Kidney (tissue), 14 donors: Measurements from ENCODE around the gene PATJ. TPM values are rescaled to one million over a fixed set of nuclear protein-coding genes. Genes with fewer than 3 reads are reported as not detected.

Source experiments
- DNase-seq, 5 donors: peaks; one replicate each; pipeline ENCODE4 v3.0.0-alpha.2; 2013 to 2020
- FAIRE-seq: peaks from 2 replicates; lab custom pipeline; 2012; peaks lifted over from hg19 to GRCh38; lab: Jason Lieb, UNC
- H3K27ac ChIP-seq, 2 donors: one replicate each; pipeline ENCODE4 v1.7.0; 2013; ENCODE audit warnings: low read depth in 2 of 2, low read length in 2 of 2, inconsistent platforms in 1 of 2
- H3K27me3 ChIP-seq: one replicate; pipeline ENCODE4 v1.7.1; 2013; ENCODE audit warnings: low read length, inconsistent platforms; ENCODE audit not compliant: control insufficient read depth, insufficient read depth
- H3K36me3 ChIP-seq, 3 donors: one replicate each; pipeline versions ENCODE4 v1.7.0 to v1.7.1; 2013; ENCODE audit warnings: low read length in 3 of 3, control low read depth in 1 of 3, inconsistent platforms in 1 of 3; ENCODE audit not compliant: insufficient read depth in 3 of 3, control insufficient read depth in 2 of 3
- H3K4me1 ChIP-seq, 3 donors: one replicate each; pipeline versions ENCODE4 v1.7.0 to v1.7.1; 2013; ENCODE audit warnings: low read length in 3 of 3, inconsistent platforms in 1 of 3, low read depth in 1 of 3; ENCODE audit not compliant: control insufficient read depth in 2 of 3, insufficient read depth in 2 of 3
- H3K4me3 ChIP-seq, 3 donors: one replicate each; pipeline versions ENCODE4 v1.7.0 to v1.8.1; 2013; ENCODE audit warnings: low read length in 3 of 3, control low read depth in 1 of 3, inconsistent platforms in 1 of 3
- H3K9ac ChIP-seq, 3 donors: one replicate each; pipeline versions ENCODE4 v1.7.0 to v1.7.1; 2013; ENCODE audit warnings: low read length in 3 of 3, control low read depth in 1 of 3, inconsistent platforms in 1 of 3
- H3K9me3 ChIP-seq, 3 donors: one replicate each; pipeline versions ENCODE4 v1.7.0 to v1.7.1; 2013; ENCODE audit warnings: low read length in 3 of 3, control low read depth in 1 of 3, inconsistent platforms in 1 of 3; ENCODE audit not compliant: control insufficient read depth in 2 of 3, insufficient read depth in 1 of 3
- intact Hi-C: fragments of 100-400 bp; cut with DNase I; formaldehyde crosslinking; loops from one replicate; pipeline ENCODE4 v1.11.1; 2022
- polyA plus RNA-seq: library from polyadenylated mRNA; stranded (reverse); fragments of 350-450 nt; fragmentation: Illumina TruSeq; extraction: RNeasy Lipid Tissue Mini Kit (QIAGEN cat#74804); gene quantifications from one replicate; pipeline ENCODE4 v1.2.3, GENCODE V29; 2014; ENCODE audit warnings: low read depth, low replicate concordance; ENCODE audit not compliant: insufficient read depth
- total RNA-seq: library from RNA; stranded (reverse); fragmentation: NEBNext Ultra II Directional; extraction: Animal tissue kit (Norgen Biotek cat#: 25700); gene quantifications from one replicate; pipeline ENCODE4 v1.2.1, GENCODE V29; 2021
- TF ChIP-seq, protein P1 (sequence below): IDR thresholded peaks from 3 replicates; pipeline ENCODE4 v1.5.1; 2012; ENCODE audit warnings: mild to moderate bottlenecking, moderate library complexity, borderline replicate concordance; ENCODE audit not compliant: insufficient read depth; ENCODE audit errors: extremely low read depth
- donor health status: control.
- donor health status: control.
- donor health status: control.
- donor health status: control.
- donor health status: control.
- donor health status: DM: yes; HTN: yes; CAD: no.
- donor health status: Normal renal cell carcinoma (clear cell type).

Gene PATJ
- total and polyA plus RNA-seq, 2 donors from 2014 or later = 44.0 to 98.0 TPM

DNA sequence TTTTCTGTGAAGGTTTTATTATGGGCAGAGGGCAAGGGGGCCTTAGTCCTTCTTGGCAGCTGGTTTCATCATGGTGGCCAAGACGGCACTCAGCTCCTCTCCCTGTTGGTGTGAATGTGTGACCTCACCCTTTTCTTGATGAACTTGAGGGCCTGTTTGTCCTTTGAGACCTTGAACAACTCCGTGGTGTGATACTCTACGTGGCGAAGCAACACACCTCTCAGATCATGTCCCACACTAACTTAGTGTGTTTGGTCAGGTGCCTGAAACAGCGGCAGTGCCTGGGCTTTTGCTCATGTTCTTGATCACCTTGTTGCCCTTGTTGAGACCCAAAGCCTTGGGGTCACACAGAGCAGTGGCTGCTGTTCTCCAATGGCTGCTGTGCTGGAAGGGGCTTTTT lies 465.8 kb downstream of the PATJ start:
- no peak for DNase-seq
- no peaks in the 10 kb centered on the region for H3K36me3 ChIP-seq
- no peaks in the 10 kb centered on the region for H3K4me1 ChIP-seq
- no peak overlapping the region for H3K9ac ChIP-seq
- no peak overlapping the region for H3K27ac ChIP-seq
- TF ChIP-seq, protein P1, sequence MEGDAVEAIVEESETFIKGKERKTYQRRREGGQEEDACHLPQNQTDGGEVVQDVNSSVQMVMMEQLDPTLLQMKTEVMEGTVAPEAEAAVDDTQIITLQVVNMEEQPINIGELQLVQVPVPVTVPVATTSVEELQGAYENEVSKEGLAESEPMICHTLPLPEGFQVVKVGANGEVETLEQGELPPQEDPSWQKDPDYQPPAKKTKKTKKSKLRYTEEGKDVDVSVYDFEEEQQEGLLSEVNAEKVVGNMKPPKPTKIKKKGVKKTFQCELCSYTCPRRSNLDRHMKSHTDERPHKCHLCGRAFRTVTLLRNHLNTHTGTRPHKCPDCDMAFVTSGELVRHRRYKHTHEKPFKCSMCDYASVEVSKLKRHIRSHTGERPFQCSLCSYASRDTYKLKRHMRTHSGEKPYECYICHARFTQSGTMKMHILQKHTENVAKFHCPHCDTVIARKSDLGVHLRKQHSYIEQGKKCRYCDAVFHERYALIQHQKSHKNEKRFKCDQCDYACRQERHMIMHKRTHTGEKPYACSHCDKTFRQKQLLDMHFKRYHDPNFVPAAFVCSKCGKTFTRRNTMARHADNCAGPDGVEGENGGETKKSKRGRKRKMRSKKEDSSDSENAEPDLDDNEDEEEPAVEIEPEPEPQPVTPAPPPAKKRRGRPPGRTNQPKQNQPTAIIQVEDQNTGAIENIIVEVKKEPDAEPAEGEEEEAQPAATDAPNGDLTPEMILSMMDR = no peak
- no peak for FAIRE-seq
- no peak overlapping the region for H3K4me3 ChIP-seq
- H3K9me3 ChIP-seq = peaks cover 0 to 2% (median 0%) of the 10 kb centered on the region in 3 donors
- H3K27me3 ChIP-seq = no peaks in the 10 kb centered on the region
- intact Hi-C loops = no loop called here

DNA sequence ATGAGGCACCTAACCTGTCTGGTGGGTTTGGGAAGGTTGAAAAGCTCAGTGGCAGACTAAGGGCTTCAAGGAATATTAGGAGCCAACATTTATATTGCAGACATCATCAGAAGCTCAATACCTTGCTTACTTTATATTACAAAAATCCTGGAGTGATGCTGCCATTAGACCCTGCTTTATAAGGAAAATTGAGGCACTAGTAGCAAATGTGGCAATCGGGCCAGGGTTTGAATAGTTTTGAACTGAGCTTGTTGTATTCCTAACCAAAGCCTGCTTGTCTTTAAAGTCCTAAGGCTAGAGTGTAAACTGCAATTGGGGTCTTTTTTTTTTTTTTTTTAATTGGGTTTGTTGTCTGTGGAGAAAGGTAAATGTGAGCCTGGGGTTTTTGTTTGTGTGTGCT lies 466.7 kb downstream of the PATJ start:
- intact Hi-C loops = no loop called here
- no peak for FAIRE-seq

GRCh38 chr1:62209931-62210595 lies 467.8 kb downstream of the PATJ start:
- TF ChIP-seq, protein P1 = no peak
- H3K4me3 ChIP-seq = no peak overlapping the region
- H3K27ac ChIP-seq = no peak overlapping the region
- H3K27me3 ChIP-seq = no peaks in the 10 kb centered on the region
- no peaks in the 10 kb centered on the region for H3K4me1 ChIP-seq
- H3K36me3 ChIP-seq = no peaks in the 10 kb centered on the region
- intact Hi-C loops = no loop called here
- FAIRE-seq (no peak), DNase-seq (no peak)
- no peak overlapping the region for H3K9ac ChIP-seq
- peaks cover 0 to 2% (median 0%) of the 10 kb centered on the region in 3 donors for H3K9me3 ChIP-seq

More for the DNA sequence above, 466.7 kb downstream of the PATJ start:
- Histone ChIP-seq H3K9me3 (peaks cover 0 to 2% (median 0%) of the 10 kb centered on the region in 3 donors), H3K9ac (no peak overlapping the region), H3K36me3 (no peaks in the 10 kb centered on the region), H3K4me1 (no peaks in the 10 kb centered on the region), H3K27ac (no peak overlapping the region), H3K27me3 (no peaks in the 10 kb centered on the region), H3K4me3 (no peak overlapping the region)
- DNase-seq = no peak
- TF ChIP-seq, protein P1 = no peak

GRCh38 chr1:62210960-62211359 lies 468.7 kb downstream of the PATJ start:
- TF ChIP-seq, protein P1 = no peak
- H3K4me3 ChIP-seq = no peak overlapping the region
- H3K4me1 ChIP-seq = no peaks in the 10 kb centered on the region
- H3K27ac ChIP-seq = no peak overlapping the region
- DNase-seq (no peak), FAIRE-seq (no peak)
- intact Hi-C loops = no loop called here
- no peaks in the 10 kb centered on the region for H3K36me3 ChIP-seq
- no peaks in the 10 kb centered on the region for H3K27me3 ChIP-seq
- H3K9me3 ChIP-seq = peaks cover 0 to 2% (median 0%) of the 10 kb centered on the region in 3 donors
- H3K9ac ChIP-seq = no peak overlapping the region
